CD4-positive, alpha-beta T cell (primary cell): ENCODE results near the gene LAMC2. TPM values are rescaled to one million over a fixed set of nuclear protein-coding genes. Genes with fewer than 3 reads are reported as not detected.

Experiments
- ATAC-seq: fragments of 200-7000 bp; cut with Tn5 transposase; one replicate; pipeline ENCODE4 v1.10.0; 2022; ENCODE audit warnings: mild to moderate bottlenecking; ENCODE audit not compliant: poor library complexity
- CTCF ChIA-PET: fragments of 350-600 bp; sonication (Branson Sonifier 250); formaldehyde crosslinking; loops from one replicate; lab custom pipeline; 2021; ENCODE audit warnings: antibody characterized with exemption, inconsistent platforms; lab: Charles Lee
- POLR2A ChIA-PET: fragments of 350-600 bp; sonication (Branson Sonifier 250); formaldehyde crosslinking; loops from one replicate; lab custom pipeline; 2021; ENCODE audit warnings: antibody characterized with exemption, inconsistent platforms; lab: Charles Lee
- DNase-seq, 14 experiments: peaks; one replicate each; pipeline ENCODE4 v3.0.0-alpha.2; 2013 to 2020; ENCODE audit warnings: mixed read lengths in 2 of 14
- H3K27ac ChIP-seq, 2 donors: one replicate each; pipeline versions ENCODE4 v1.5.1 to v1.7.0; 2013; ENCODE audit warnings: low read length in 2 of 2, low read depth in 1 of 2, mild to moderate bottlenecking in 1 of 2
- H3K27me3 ChIP-seq, 2 experiments: 1 replicate in 1 of 2; 2 replicates in 1 of 2; pipeline versions ENCODE4 v1.6.1 to v1.7.0; 2013; ENCODE audit warnings: low read length in 2 of 2, control low read depth in 1 of 2, mild to moderate bottlenecking in 1 of 2, moderate library complexity in 1 of 2; ENCODE audit not compliant: insufficient read depth in 2 of 2, control insufficient read depth in 1 of 2
- H3K36me3 ChIP-seq: one replicate; pipeline ENCODE4 v1.6.1; 2013; ENCODE audit warnings: low read length, control low read depth; ENCODE audit not compliant: insufficient read depth
- H3K4me1 ChIP-seq: one replicate; pipeline ENCODE4 v1.6.1; 2013; ENCODE audit warnings: low read length, control low read depth; ENCODE audit not compliant: insufficient read depth
- H3K4me3 ChIP-seq: one replicate; pipeline ENCODE4 v1.5.1; 2013; ENCODE audit warnings: mild to moderate bottlenecking, low read length, moderate library complexity
- H3K9me3 ChIP-seq, 2 experiments: 1 replicate in 1 of 2; 2 replicates in 1 of 2; pipeline versions ENCODE4 v1.6.1 to v1.7.0; 2013; ENCODE audit warnings: low read length in 2 of 2, mild to moderate bottlenecking in 2 of 2, control low read depth in 1 of 2, moderate library complexity in 1 of 2; ENCODE audit not compliant: control insufficient read depth in 1 of 2, insufficient read depth in 1 of 2
- H3K27ac Mint-ChIP-seq: one replicate; pipeline ENCODE4 v1.8.0; 2020; ENCODE audit warnings: mixed read lengths
- H3K27me3 Mint-ChIP-seq: one replicate; pipeline ENCODE4 v1.8.0; 2021; ENCODE audit warnings: mixed read lengths
- H3K36me3 Mint-ChIP-seq: one replicate; pipeline ENCODE4 v1.8.0; 2021; ENCODE audit warnings: low read depth, mixed read lengths
- H3K4me1 Mint-ChIP-seq: one replicate; pipeline ENCODE4 v1.8.0; 2021; ENCODE audit warnings: low read depth, mixed read lengths
- H3K4me3 Mint-ChIP-seq: one replicate; pipeline ENCODE4 v1.8.0; 2020; ENCODE audit warnings: mild to moderate bottlenecking, mixed read lengths
- H3K9me3 Mint-ChIP-seq: one replicate; pipeline ENCODE4 v1.8.0; 2020; ENCODE audit warnings: mixed read lengths
- CTCF ChIP-seq: fragments of 200-600 bp; IDR thresholded peaks from one replicate; pipeline ENCODE4 v1.8.0; 2022; ENCODE audit warnings: antibody characterized with exemption, mild to moderate bottlenecking
- intact Hi-C, 2 experiments: fragments of 100-400 bp; cut with DNase I in 1 of 2; cut with micrococcal nuclease in 1 of 2; formaldehyde crosslinking; loops; one replicate each; pipeline versions ENCODE4 v1.15.1 to v1.9.0; 2023 to 2025; cut with DNase I, micrococcal nuclease
- total RNA-seq, 174 experiments: library from RNA in 2 of 174; stranded (reverse) in 2 of 174; gene quantifications; one replicate each; pipeline ENCODE4 v1.2.3 and lab custom pipeline; 2021 to 2026

The LAMC2 gene
- total RNA-seq, 2 experiments from 2014 or later = not detected

GRCh38 chr1:183291802-183292514 lies 105.9 kb downstream of the LAMC2 start:
- no peaks in the 10 kb centered on the region for H3K9me3 ChIP-seq
- Mint-ChIP-seq H3K27ac (no peak overlapping the region), H3K9me3 (no peaks in the 10 kb centered on the region), H3K4me1 (no peaks in the 10 kb centered on the region), H3K4me3 (no peak overlapping the region), H3K36me3 (no peaks in the 10 kb centered on the region), H3K27me3 (no peaks in the 10 kb centered on the region)
- intact Hi-C loops = no loop called here
- no peak for TF ChIP-seq CTCF
- no peak overlapping the region for H3K27ac ChIP-seq
- no peaks in the 10 kb centered on the region for H3K4me1 ChIP-seq
- H3K36me3 ChIP-seq = no peaks in the 10 kb centered on the region
- H3K27me3 ChIP-seq = peaks cover 0 to 1% of the 10 kb centered on the region in 2 experiments
- DNase-seq = no peak
- no peak overlapping the region for H3K4me3 ChIP-seq
- ChIA-PET POLR2A (no interaction called here), CTCF (no interaction called here)
- no peak for ATAC-seq

GRCh38 chr1:183293241-183293640 lies 107.2 kb downstream of the LAMC2 start:
- Histone ChIP-seq H3K4me3 (no peak overlapping the region), H3K27ac (no peak overlapping the region), H3K4me1 (no peaks in the 10 kb centered on the region), H3K9me3 (no peaks in the 10 kb centered on the region), H3K36me3 (no peaks in the 10 kb centered on the region), H3K27me3 (no peaks in the 10 kb centered on the region)
- POLR2A ChIA-PET = no interaction called here
- no peak for ATAC-seq
- Mint-ChIP-seq H3K9me3 (no peaks in the 10 kb centered on the region), H3K4me1 (no peaks in the 10 kb centered on the region), H3K27me3 (no peaks in the 10 kb centered on the region), H3K36me3 (no peaks in the 10 kb centered on the region), H3K4me3 (no peak overlapping the region), H3K27ac (no peak overlapping the region)
- TF ChIP-seq CTCF = no peak
- CTCF ChIA-PET = no interaction called here
- no peak for DNase-seq
- intact Hi-C loops = no loop called here

- DNase-seq (no peak), ATAC-seq (no peak)
- intact Hi-C loops = no loop called here
- H3K27ac ChIP-seq = no peak overlapping the region
- H3K36me3 ChIP-seq = no peaks in the 10 kb centered on the region
- H3K27me3 ChIP-seq = no peaks in the 10 kb centered on the region
- no peaks in the 10 kb centered on the region for H3K9me3 ChIP-seq
- no peak overlapping the region for H3K4me3 ChIP-seq
- Mint-ChIP-seq H3K4me3 (no peak overlapping the region), H3K27ac (no peak overlapping the region), H3K9me3 (no peaks in the 10 kb centered on the region), H3K36me3 (no peaks in the 10 kb centered on the region), H3K4me1 (no peaks in the 10 kb centered on the region), H3K27me3 (no peaks in the 10 kb centered on the region)
- H3K4me1 ChIP-seq = no peaks in the 10 kb centered on the region
- no peak for TF ChIP-seq CTCF
- CTCF ChIA-PET = no interaction called here
- POLR2A ChIA-PET = no interaction called here
Measured at GRCh38 chr1:183293876-183294275, 107.8 kb downstream of the LAMC2 start.

Other genes with a start within 250 kb of the LAMC2 start
- not detected for gene SHCBP1L, start 233.1 kb upstream of the LAMC2 start, total RNA-seq
- gene LAMC1, start 162.8 kb upstream of the LAMC2 start, total RNA-seq = not detected
- not detected for gene NMNAT2, start 232.1 kb downstream of the LAMC2 start, total RNA-seq